Chondrocyte (in vitro differentiated cells): ENCODE results near the gene KCNQ2. TPM values are rescaled to one million over a fixed set of nuclear protein-coding genes. Genes with fewer than 3 reads are reported as not detected.

Experiments
- DNase-seq: peaks from one replicate; pipeline ENCODE4 v3.0.0; 2021; ENCODE audit warnings: mixed read lengths, low spot score
- H3K27ac Mint-ChIP-seq: one replicate; pipeline ENCODE4 v1.8.0; 2021; ENCODE audit warnings: mild to moderate bottlenecking, moderate library complexity, mixed read lengths; ENCODE audit not compliant: unreplicated experiment
- H3K27me3 Mint-ChIP-seq: 2 replicates; pipeline ENCODE4 v1.8.0; 2021; ENCODE audit warnings: low read depth, mixed read lengths
- H3K36me3 Mint-ChIP-seq: 2 replicates; pipeline ENCODE4 v1.8.0; 2021; ENCODE audit warnings: low read depth, mixed read lengths
- H3K4me1 Mint-ChIP-seq: 2 replicates; pipeline ENCODE4 v1.8.0; 2021; ENCODE audit warnings: low read depth, mild to moderate bottlenecking, mixed read lengths
- H3K4me3 Mint-ChIP-seq: one replicate; pipeline ENCODE4 v1.8.0; 2021; ENCODE audit warnings: mild to moderate bottlenecking, moderate library complexity, mixed read lengths; ENCODE audit not compliant: unreplicated experiment
- H3K9me3 Mint-ChIP-seq: 2 replicates; pipeline ENCODE4 v1.8.0; 2021; ENCODE audit warnings: low read depth, mixed read lengths
- total RNA-seq: library from RNA; stranded (reverse); gene quantifications from 3 replicates; pipeline ENCODE4 v1.2.1, GENCODE V29; 2021
- TF ChIP-seq, protein P1 (sequence below): fragments of 200-600 bp; sonication (generic); IDR thresholded peaks from 2 replicates; pipeline ENCODE4 v1.5.0; 2021; ENCODE audit warnings: antibody characterized with exemption, mild to moderate bottlenecking, moderate library complexity

The KCNQ2 gene
- total RNA-seq, 1 donor from 2014 or later = not detected

DNA sequence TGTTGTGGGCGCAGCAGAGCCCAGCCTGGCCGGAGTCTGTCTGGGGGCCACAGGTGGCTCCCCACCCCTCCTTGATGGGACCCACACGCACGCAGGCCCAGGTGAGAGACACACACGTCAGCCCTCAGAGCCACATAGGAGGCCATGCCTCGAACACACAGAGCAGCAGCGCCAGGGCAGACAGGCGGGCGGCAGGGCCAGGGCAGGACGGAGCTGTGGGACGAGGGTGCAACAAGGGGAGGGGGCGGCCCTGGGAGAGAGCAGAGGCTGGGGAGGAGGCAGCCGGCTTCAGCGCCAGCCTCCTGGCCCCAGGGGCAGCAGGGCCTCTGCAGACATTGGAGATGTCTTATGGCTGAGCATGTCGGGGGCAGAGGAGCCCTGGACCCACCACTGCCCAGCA, 42.5 kb downstream of the KCNQ2 start:
- Mint-ChIP-seq H3K27ac (no peak overlapping the region), H3K36me3 (peaks cover 2% of the 10 kb centered on the region), H3K9me3 (peaks cover 2% of the 10 kb centered on the region), H3K27me3 (peaks cover 22% of the 10 kb centered on the region), H3K4me1 (no peaks in the 10 kb centered on the region), H3K4me3 (no peak overlapping the region)
- TF ChIP-seq, protein P1, sequence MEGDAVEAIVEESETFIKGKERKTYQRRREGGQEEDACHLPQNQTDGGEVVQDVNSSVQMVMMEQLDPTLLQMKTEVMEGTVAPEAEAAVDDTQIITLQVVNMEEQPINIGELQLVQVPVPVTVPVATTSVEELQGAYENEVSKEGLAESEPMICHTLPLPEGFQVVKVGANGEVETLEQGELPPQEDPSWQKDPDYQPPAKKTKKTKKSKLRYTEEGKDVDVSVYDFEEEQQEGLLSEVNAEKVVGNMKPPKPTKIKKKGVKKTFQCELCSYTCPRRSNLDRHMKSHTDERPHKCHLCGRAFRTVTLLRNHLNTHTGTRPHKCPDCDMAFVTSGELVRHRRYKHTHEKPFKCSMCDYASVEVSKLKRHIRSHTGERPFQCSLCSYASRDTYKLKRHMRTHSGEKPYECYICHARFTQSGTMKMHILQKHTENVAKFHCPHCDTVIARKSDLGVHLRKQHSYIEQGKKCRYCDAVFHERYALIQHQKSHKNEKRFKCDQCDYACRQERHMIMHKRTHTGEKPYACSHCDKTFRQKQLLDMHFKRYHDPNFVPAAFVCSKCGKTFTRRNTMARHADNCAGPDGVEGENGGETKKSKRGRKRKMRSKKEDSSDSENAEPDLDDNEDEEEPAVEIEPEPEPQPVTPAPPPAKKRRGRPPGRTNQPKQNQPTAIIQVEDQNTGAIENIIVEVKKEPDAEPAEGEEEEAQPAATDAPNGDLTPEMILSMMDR = no peak
- no peak for DNase-seq

DNA sequence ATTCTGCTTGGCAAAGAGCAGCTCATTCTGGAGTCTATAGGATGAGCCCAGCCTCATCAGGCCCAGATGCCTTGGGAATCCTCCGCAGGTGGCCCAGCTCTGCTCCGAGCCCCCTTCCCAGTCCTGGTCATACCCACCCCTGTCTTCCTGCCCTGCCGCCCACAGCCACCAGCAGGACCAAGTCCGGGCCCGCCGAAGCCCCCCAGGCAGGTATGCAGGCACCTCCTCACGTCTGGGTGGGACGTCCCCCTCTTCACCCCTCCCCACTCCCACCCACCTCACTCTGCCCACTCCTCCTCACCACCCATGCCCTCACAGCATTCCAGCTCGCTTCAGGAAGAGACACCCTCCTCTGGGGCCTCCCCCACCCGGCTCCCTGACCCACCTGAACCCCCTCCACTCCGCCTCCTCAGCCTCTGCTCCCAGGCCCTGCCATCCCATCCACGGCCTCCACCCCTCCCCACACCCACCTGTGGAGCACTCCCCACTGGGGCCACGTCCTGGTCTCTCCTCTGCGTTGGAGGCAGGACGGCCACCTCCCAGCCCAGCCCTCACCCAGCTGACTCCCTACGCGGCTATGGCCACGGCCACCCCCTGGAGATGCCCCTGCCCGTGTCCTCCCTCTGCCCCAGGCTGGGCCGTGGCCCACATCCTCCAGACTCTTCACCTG, 43.4 kb downstream of the KCNQ2 start:
- no peaks in the 10 kb centered on the region for H3K4me1 Mint-ChIP-seq
- no peak for DNase-seq
- peaks cover 3% of the 10 kb centered on the region for H3K36me3 Mint-ChIP-seq
- peaks cover 5% of the 10 kb centered on the region for H3K9me3 Mint-ChIP-seq
- TF ChIP-seq, protein P1 = no peak
- H3K27me3 Mint-ChIP-seq = peaks cover 19% of the 10 kb centered on the region
- no peak overlapping the region for H3K4me3 Mint-ChIP-seq
- no peak overlapping the region for H3K27ac Mint-ChIP-seq

DNA sequence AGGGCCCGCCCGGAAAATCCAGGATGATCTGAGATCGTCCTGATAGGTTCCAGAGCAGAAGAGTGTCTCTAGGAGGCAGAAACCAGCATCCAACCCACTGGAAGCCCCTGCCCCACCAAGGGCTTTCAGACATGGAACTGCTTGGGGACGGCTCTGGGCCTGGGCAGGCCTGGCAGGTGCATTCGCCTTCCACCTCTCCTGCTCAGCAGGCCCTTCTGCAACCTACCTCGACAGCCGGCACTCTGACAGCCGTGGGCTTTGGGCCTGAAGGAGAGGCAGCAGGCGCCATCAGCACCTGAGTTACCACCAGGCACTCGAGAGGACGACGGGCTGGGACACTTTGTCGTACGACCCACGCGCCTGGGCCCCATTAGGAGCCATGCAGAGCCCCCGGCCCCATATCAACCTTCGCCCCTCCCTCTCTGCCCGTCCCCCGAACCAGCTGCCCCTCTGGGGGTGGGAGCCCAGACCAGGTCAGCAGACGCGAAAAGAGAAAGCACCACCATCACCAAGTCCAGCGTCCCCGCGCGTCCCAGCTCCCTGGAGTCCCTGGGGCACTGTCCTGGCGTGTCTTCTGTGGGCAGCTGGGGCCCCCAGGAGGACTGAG, 44.6 kb downstream of the KCNQ2 start:
- Mint-ChIP-seq H3K9me3 (peaks cover 5% of the 10 kb centered on the region), H3K27me3 (peaks cover 17% of the 10 kb centered on the region), H3K4me3 (no peak overlapping the region), H3K4me1 (no peaks in the 10 kb centered on the region), H3K27ac (no peak overlapping the region), H3K36me3 (peaks cover 3% of the 10 kb centered on the region)
- DNase-seq = no peak
- TF ChIP-seq, protein P1 = no peak

DNA sequence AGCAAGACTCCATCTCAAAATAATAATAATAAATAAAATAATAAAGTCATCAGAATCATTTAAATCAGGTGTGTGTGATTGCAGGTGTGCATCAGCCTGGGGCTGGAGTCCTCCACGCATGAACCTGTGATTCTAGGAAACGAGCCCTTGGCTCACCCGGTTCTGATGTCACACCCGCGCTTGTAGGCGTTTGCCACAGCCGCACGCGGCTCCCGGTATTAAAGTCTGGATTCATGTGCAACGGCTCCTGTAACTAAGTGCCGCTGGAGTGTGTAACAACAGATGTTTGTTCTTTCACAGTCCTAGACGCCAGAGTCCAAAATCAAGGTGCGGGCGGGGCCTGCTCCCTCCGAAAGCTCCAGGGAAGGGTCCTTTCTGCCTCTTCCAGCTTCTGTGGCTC, 45.2 kb downstream of the KCNQ2 start:
- Mint-ChIP-seq H3K4me1 (no peaks in the 10 kb centered on the region), H3K27me3 (peaks cover 17% of the 10 kb centered on the region), H3K4me3 (no peak overlapping the region), H3K9me3 (peaks cover 5% of the 10 kb centered on the region), H3K36me3 (peaks cover 3% of the 10 kb centered on the region), H3K27ac (no peak overlapping the region)
- no peak for DNase-seq
- TF ChIP-seq, protein P1 = no peak

DNA sequence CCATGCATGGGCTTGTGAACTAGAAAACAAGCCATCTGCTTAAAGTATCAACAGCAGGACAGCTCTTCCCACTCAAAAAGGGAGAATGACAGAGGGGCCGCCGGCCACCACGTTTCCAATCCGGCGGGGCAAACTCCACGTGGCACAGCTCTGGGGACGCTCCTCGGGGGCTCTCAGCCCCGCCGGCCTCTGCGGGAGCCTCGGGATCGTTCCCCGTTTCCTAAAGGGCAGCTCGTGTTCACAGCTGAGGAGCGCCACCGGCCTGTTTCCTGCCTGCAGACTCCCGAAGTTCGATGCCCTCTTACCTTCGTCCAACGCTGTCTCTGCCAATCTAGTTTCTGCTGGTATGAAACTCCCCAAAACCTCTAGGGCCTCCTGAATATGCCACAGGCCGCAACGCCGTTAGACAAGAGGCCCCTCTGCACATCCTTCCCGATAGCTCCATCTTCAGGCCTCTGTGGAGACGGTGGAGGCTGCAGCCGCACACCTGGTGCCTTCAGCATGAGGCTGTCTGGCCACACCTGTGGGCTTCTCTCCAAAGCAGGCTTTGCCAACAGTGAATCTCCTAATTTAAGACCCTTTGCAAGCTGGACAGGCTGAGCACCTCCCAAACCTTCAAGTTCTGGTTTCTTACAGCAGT, 46.5 kb downstream of the KCNQ2 start:
- peaks cover 19% of the 10 kb centered on the region for H3K27me3 Mint-ChIP-seq
- no peak for DNase-seq
- peaks cover 5% of the 10 kb centered on the region for H3K9me3 Mint-ChIP-seq
- no peak overlapping the region for H3K27ac Mint-ChIP-seq
- H3K4me1 Mint-ChIP-seq = no peaks in the 10 kb centered on the region
- no peak overlapping the region for H3K4me3 Mint-ChIP-seq
- TF ChIP-seq, protein P1 = no peak
- peaks cover 3% of the 10 kb centered on the region for H3K36me3 Mint-ChIP-seq
